OCI-LY1 (cell line): ENCODE data around the gene FHIT.

Experiments used
- CTCF ChIP-seq: fragments of 200-600 bp; sonication (generic), shearing (Covaris generic); IDR thresholded peaks from 2 replicates; pipeline ENCODE4 v1.5.1; 2017; ENCODE audit warnings: mild to moderate bottlenecking, antibody characterized with exemption, low read length, moderate library complexity, mixed read lengths
- EZH2 ChIP-seq: fragments of 200-600 bp; sonication (generic), shearing (Covaris generic); IDR thresholded peaks from 2 replicates; pipeline ENCODE4 v1.8.0; 2017; ENCODE audit warnings: borderline replicate concordance, mixed run types, mild to moderate bottlenecking, antibody characterized with exemption, low read length, moderate library complexity, mixed read lengths

- TF ChIP-seq CTCF = no peak
- TF ChIP-seq EZH2 = no peak
These were observed 1525.0 kb downstream of the FHIT start for GRCh38 chr3:59726279-59726678.
